ENCODE data around the gene GNG7.

DNA sequence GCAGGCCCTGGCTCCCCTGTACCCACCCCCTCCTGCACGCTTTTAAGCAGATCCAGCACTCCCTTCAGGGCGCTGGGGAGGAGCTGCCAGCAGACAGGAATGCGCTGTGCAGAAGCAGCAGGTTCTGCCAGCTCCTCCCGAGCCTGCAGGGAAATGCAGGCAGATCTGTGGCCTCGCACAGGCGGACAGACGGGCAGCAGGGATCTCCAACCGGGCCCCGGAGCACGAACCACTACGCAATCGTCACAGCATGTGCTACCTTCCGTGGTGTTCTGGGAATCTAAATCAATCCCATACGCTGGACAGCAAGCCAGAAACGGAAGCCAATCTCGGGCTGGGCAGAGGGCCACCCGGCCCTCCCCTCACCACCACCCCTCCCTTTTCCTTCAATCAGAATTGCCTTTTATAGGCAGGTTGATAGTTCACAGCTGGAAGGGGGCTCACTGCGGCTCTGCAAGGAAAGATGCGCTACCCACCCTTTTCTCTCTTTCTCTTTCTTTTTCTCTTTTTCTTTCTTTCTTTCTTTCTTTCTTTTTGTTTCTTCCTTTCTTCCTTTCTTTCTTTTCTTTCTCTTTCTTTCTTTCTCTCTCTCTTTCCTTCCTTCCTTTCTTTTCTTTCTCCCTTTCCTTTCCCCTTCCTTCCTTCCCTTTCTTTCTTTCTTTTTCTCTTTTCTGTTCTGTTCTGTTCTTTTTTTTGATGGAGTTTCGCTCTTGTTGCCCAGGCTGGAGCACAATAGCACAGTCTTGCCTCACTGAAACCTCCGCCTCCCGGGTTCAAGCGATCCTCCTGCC, 99.9 kb downstream of the GNG7 start:
- TF ChIP-seq POLR2AphosphoS5 (IDR thresholded peaks at IDR 0.05; ENCODE audit: borderline replicate concordance, low read depth, low read length) (no peak), EZH2 (IDR thresholded peaks at IDR 0.05) (no peak), FOXP2 (optimal IDR thresholded peaks at IDR 0.05; ENCODE audit: control extremely low read depth, extremely low read length, insufficient read depth) (no peak)
